Cardiac muscle cell (in vitro differentiated cells and primary cell): ENCODE results near the gene GNAL. TPM values are rescaled to one million over a fixed set of nuclear protein-coding genes. Genes with fewer than 3 reads are reported as not detected.
A peak's percentile ranks its signal among the peaks of the same experiment; 100 is the strongest.

Experiments
- DNase-seq, 2 donors: peaks; one replicate each; pipeline versions ENCODE4 v3.0.0 to v3.0.0-alpha.2; 2010 to 2017; ENCODE audit warnings: low read depth in 1 of 2, low spot score in 1 of 2
- H3K27ac ChIP-seq: fragments of 200-600 bp; sonication (generic); 2 replicates; pipeline ENCODE4 v1.5.1; 2016
- H3K27me3 ChIP-seq: fragments of 200-600 bp; sonication (generic); 2 replicates; pipeline ENCODE4 v1.6.0; 2016; ENCODE audit warnings: control low read depth
- H3K36me3 ChIP-seq: fragments of 200-600 bp; sonication (generic); 2 replicates; pipeline ENCODE4 v1.5.1; 2016; ENCODE audit warnings: control low read depth
- H3K4me1 ChIP-seq: fragments of 200-600 bp; sonication (generic); 2 replicates; pipeline ENCODE4 v1.8.1; 2017; ENCODE audit warnings: low read depth, mild to moderate bottlenecking, mixed run types
- H3K4me3 ChIP-seq: fragments of 200-600 bp; sonication (generic); 2 replicates; pipeline ENCODE4 v1.5.1; 2016; ENCODE audit warnings: mild to moderate bottlenecking
- H3K9me3 ChIP-seq: fragments of 200-600 bp; sonication (generic); 2 replicates; pipeline ENCODE4 v1.5.1; 2017; ENCODE audit warnings: low read depth, mild to moderate bottlenecking, control low read depth
- polyA plus RNA-seq: library from polyadenylated mRNA; unstranded; fragments of >200 nt; fragmentation: Nextera tagmentation; extraction: Ambion mirVana; gene quantifications from 2 replicates; pipeline ENCODE4 v1.2.1, GENCODE V29; 2016
- total RNA-seq: library from RNA; depleted of rRNA; stranded (reverse); fragments of >200 nt; gene quantifications from 2 replicates; pipeline ENCODE4 v1.2.3, GENCODE V29; 2016
- TF ChIP-seq, protein P1 (sequence below): IDR thresholded peaks from 2 replicates; pipeline ENCODE4 v1.5.1; 2012; ENCODE audit warnings: low read depth, mild to moderate bottlenecking, low read length

GNAL gene
- total and polyA plus RNA-seq, 2 experiments from 2014 or later = 10.4 to 10.6 TPM

DNA sequence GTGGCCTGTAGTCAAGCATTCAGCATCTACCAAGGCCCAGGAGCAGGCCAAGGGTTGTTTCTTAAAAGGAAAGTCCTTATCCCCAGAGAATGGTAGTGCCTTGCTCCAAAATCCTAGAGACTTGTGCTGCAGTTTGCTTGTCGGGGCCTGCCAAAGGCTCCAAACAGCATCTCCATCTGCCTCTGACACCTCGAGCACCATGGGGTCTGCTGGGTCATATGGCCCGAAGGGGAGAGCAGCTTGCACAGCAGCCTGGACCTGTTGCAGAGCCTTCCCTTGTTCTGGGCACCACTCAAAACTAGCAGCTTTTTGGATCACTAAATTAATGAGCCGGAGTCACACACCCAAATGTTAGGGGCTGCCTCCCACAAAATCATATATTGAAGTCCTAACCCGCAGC lies 35.7 kb downstream of the GNAL start:
- Histone ChIP-seq H3K36me3 (no peaks in the 10 kb centered on the region), H3K27ac (no peak overlapping the region), H3K9me3 (no peaks in the 10 kb centered on the region), H3K27me3 (no peaks in the 10 kb centered on the region), H3K4me3 (no peak overlapping the region), H3K4me1 (no peaks in the 10 kb centered on the region)
- TF ChIP-seq, protein P1, sequence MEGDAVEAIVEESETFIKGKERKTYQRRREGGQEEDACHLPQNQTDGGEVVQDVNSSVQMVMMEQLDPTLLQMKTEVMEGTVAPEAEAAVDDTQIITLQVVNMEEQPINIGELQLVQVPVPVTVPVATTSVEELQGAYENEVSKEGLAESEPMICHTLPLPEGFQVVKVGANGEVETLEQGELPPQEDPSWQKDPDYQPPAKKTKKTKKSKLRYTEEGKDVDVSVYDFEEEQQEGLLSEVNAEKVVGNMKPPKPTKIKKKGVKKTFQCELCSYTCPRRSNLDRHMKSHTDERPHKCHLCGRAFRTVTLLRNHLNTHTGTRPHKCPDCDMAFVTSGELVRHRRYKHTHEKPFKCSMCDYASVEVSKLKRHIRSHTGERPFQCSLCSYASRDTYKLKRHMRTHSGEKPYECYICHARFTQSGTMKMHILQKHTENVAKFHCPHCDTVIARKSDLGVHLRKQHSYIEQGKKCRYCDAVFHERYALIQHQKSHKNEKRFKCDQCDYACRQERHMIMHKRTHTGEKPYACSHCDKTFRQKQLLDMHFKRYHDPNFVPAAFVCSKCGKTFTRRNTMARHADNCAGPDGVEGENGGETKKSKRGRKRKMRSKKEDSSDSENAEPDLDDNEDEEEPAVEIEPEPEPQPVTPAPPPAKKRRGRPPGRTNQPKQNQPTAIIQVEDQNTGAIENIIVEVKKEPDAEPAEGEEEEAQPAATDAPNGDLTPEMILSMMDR = no peak
- no peak for DNase-seq

DNA sequence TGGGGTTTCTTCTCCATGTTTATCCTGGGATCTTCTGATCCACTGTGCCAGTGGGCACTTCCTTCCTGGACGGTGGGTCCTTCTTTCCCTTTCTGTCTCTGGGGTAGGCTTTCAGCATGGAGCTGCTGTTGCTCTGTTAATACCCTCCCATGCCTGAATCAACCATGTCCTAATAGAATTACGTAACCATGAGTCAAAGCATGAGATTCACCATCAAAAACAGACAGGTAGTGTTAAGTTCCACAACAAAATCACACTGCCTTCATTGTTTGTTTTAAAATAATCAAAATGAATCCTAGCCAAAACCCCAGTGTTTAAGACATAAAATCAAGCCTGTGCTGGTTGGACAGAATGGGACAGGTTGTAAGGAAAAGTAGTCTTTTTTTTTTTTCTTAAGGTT lies 37.5 kb downstream of the GNAL start:
- no peaks in the 10 kb centered on the region for H3K4me1 ChIP-seq
- TF ChIP-seq, protein P1 = no peak
- H3K36me3 ChIP-seq = no peaks in the 10 kb centered on the region
- H3K27ac ChIP-seq = no peak overlapping the region
- DNase-seq = peak in 1 of 2 donors; percentile 4
- no peaks in the 10 kb centered on the region for H3K9me3 ChIP-seq
- no peak overlapping the region for H3K4me3 ChIP-seq
- no peaks in the 10 kb centered on the region for H3K27me3 ChIP-seq

DNA sequence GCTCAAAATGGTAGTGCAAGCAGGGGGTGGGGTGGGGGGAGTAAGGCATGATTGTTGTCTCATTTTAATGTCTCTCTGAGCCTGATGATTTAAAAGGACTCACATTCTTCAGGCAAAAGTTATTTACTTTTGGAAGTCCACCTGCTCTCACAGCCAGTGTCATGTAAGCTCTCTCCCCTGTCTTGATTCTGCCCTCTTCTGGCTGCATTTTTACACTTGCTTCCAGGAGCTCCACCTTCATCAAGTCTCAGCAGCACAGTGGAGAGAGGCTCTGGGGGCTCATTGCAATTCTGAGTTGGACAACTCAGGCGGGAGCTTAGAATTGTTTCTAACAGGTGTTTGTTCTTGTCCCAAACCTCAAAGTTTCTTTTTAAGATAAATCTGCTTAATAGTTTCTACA lies 39.2 kb downstream of the GNAL start:
- Histone ChIP-seq H3K36me3 (no peaks in the 10 kb centered on the region), H3K4me3 (no peak overlapping the region), H3K4me1 (no peaks in the 10 kb centered on the region), H3K9me3 (no peaks in the 10 kb centered on the region), H3K27ac (no peak overlapping the region), H3K27me3 (no peaks in the 10 kb centered on the region)
- TF ChIP-seq, protein P1 = peak; percentile 27
- DNase-seq = peak; percentile 42 to 51

DNA sequence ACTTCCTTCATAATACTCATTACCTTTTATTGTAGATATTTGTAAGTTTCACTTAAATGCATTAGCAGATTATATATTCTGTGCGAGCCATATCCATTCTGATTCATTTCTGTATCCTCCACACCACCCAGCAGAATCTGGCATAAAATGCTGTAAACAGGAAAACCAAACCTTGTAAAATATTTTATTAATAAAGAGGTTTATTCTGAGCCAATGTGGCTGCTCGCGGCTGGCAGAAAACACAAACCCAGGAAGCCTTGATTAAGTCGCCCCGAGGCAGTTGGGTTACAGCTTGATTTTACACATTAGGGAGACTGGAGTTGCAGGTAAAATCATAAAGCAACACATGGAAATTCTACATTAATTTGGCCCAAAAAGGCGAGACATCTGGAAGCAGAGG lies 40.5 kb downstream of the GNAL start:
- Histone ChIP-seq H3K4me3 (no peak overlapping the region), H3K9me3 (no peaks in the 10 kb centered on the region), H3K36me3 (no peaks in the 10 kb centered on the region), H3K27ac (no peak overlapping the region), H3K4me1 (no peaks in the 10 kb centered on the region), H3K27me3 (peaks cover 4% of the 10 kb centered on the region)
- DNase-seq = no peak
- TF ChIP-seq, protein P1 = no peak

DNA sequence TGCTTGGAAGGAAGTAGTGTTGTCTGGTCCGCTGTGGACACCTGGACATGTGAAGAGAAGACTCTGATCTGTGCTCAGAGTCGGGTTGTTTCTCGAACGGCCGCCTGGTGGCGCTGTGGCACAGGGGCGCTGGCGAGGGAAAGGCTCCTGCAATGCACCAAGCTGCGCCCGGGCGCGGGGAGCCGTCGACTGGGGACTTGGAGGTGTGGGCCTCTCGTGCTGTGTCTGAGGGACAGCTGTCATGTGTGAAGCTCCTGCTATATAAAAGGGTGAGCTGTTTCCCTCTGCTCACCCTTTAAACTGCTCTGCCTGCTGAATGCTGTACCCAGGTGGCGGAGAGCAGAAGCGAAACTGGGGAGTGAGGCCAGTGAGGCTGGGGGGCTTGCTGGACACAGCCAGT lies 44.0 kb downstream of the GNAL start:
- Histone ChIP-seq H3K9me3 (no peaks in the 10 kb centered on the region), H3K27ac (no peak overlapping the region), H3K4me3 (no peak overlapping the region), H3K4me1 (no peaks in the 10 kb centered on the region), H3K36me3 (no peaks in the 10 kb centered on the region), H3K27me3 (peaks cover 5% of the 10 kb centered on the region)
- peak; percentile 74 to 81 for DNase-seq
- TF ChIP-seq, protein P1 = peak; percentile 95

DNA sequence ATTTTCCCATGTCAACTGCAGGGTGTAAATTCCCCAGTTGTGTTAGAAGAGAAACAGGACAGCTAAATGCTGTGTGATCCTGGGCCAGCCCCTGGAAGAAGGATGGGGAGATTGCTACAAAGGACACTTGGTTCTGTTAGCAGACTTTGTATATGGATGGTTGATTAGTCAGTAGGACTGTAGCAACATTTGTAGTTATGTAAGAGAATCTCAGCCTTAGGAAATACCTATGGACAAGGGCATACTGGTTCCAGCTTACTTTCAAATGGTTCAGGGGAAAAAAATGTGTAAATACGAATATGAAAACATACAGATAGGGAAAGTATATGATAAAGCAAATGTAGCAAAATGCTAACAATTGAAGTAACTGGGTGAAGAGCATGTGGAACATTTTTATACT lies 47.6 kb downstream of the GNAL start:
- Histone ChIP-seq H3K9me3 (no peaks in the 10 kb centered on the region), H3K4me1 (no peaks in the 10 kb centered on the region), H3K36me3 (no peaks in the 10 kb centered on the region), H3K27me3 (peaks cover 8% of the 10 kb centered on the region), H3K4me3 (no peak overlapping the region), H3K27ac (no peak overlapping the region)
- peak in 1 of 2 donors; percentile 22 for DNase-seq
- TF ChIP-seq, protein P1 = no peak
